GM10266 (cell line): ENCODE measurements around the gene NOX4.

Source experiments
- DNase-seq: peaks from one replicate; pipeline ENCODE4 v3.0.0; 2012; ENCODE audit errors: extremely low spot score
- TF ChIP-seq, protein P1 (sequence below): IDR thresholded peaks from 2 replicates; pipeline ENCODE4 v1.5.1; 2012; ENCODE audit warnings: mild to moderate bottlenecking, low read depth; ENCODE audit not compliant: control insufficient read depth, insufficient read depth; ENCODE audit errors: missing control alignments

The NOX4 gene

DNA sequence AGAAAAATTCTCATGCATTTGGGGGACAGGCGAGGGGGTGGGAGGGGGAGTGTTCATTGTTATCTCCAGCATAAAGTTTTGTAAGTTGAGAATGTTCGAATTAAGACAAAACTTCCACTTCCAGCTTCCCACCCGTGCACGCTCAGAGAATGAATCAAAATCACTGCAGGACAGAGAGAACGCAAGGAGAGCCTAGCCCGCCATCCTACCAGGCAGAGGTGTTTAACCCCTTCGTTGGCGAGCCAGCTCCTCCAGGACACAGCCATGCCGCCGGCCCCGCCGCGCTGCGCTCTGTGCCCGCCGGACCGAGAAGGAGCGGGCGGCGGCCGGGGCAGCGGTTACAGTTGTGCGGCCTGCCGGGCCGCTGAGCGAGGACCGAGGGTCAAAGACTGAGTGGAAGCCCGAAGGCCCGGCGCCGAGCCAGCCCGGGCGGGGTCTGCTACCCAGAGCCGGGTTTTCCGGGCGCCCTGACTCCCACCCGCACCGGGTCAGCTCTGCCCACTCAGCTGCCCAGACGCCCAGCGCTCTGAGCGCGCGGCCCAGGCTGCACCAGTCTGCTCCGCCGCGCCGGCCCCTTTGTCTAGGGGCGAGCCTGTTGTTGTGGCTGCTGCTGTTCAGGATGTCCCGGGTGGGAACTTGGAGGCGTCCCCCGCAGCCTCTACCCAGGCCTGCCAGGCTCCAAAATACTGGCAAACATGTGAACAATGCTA lies at the start of gene NOX4:
TSS of gene NOX4 (minus strand) at position 395 of the 710 bp plus-strand sequence. CDS start at position 266, 129 bp downstream.
- DNase-seq: no peak
- TF ChIP-seq, protein P1, sequence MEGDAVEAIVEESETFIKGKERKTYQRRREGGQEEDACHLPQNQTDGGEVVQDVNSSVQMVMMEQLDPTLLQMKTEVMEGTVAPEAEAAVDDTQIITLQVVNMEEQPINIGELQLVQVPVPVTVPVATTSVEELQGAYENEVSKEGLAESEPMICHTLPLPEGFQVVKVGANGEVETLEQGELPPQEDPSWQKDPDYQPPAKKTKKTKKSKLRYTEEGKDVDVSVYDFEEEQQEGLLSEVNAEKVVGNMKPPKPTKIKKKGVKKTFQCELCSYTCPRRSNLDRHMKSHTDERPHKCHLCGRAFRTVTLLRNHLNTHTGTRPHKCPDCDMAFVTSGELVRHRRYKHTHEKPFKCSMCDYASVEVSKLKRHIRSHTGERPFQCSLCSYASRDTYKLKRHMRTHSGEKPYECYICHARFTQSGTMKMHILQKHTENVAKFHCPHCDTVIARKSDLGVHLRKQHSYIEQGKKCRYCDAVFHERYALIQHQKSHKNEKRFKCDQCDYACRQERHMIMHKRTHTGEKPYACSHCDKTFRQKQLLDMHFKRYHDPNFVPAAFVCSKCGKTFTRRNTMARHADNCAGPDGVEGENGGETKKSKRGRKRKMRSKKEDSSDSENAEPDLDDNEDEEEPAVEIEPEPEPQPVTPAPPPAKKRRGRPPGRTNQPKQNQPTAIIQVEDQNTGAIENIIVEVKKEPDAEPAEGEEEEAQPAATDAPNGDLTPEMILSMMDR: no peak

DNA sequence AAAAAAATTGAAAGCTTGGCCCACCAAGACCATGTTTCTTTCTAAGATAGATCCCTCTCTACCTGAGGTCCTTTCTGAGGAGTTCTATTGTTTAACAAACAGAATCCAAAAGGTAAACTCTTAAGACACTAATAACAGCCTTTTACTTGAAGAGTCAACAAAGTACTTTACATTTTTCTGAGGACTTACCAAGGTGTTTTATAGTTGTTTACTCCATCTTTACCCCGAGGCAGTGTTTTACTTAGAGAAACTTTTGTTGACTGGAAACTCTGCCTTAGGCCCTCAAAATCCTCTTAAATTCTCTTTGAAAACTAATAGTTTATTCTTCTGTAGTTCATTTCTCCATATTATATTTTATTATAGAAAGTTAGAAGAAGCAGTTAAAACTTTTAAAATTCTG lies 49.7 kb upstream of the NOX4 start:
- no peak for DNase-seq
- TF ChIP-seq, protein P1: no peak

DNA sequence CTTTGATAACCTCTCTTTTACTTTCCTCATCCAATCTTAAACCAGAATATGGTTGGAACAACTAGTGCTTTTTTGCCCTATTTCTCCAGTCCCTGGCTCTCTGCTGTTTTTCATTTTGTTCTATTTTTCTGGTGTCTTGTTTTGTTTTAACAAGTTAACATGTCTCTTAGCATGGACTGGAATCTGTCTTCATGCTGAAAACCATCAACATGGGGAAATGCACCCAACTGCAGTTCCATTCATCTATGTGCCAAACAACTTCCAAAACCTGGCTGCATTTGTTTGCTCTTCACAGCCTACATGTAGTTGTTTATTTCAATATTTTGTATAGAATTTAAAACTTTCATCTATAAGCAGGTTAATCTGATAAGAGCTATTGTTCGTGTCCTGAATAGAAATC lies 46.8 kb upstream of the NOX4 start:
- DNase-seq: no peak
- TF ChIP-seq, protein P1: no peak

DNA sequence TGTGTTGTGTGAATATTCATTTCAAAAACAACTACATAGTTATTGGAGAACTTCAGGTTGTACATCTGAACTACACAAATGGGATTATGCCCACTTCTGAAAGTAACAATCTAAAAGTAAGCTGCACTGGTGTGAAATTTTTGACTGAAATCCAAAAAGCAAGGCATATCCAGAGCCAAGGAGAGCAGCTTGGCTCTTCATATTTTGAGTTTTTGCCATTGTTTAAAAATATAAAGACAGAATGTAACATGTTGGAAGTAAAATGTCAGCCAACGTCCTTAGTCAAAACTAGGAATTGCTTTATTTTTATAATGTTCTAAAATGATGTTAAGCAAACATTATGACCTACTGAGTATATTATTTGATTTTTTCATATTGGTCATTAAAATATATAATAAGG lies 45.8 kb upstream of the NOX4 start:
- no peak for DNase-seq
- TF ChIP-seq, protein P1: no peak

DNA sequence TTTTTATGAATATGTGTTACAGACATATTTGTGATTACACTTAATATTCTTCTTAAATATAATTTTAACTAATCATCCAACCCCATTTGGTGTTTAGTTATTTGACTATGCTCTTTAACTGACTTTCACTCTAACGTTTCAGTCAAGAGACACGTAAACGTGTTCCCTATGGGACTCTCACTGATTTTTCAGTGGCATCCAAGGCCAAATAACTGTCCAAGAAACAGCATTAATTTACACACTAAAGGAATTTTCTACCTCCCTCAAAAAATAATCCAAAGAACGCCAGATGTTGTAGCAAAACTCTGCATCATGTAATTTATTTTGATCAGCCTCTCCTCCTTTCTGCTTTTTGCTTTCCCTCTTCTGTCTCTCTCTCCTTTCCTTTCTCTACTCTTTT lies 44.0 kb upstream of the NOX4 start:
- DNase-seq: no peak
- TF ChIP-seq, protein P1: no peak

DNA sequence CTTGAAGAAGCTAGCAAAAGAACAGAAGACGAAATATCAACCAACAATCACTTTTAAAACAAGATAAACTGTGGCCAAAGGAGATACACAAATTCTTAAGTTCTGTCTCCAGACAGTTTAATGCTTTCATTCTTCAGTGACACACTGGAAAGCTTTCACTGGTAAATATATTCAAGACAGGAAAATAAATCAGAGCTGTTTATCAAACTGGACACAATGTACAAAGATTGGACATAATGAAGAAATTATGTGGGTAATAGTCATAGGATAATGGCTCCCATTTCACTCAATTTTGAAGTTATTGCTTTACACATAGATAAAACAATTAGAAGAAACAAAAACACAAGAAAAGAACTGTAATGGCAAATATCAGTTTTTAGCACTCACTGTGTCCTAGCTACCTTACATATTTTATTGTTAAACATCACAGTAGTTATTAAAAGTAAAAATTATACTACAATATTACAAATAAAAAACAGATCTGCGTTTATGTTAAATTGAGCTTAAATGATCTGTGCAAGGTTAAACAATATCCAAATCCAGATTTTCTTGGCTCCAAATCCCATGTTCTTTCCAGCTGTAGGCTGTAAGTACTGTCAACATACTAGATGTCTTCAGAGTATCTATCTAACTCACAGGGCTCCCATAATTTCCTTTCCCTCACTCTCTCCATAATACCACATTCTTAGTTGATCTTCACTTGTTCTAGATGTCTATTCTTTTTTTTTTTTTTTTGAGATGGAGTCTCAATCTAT lies 38.6 kb upstream of the NOX4 start:
- no peak for DNase-seq
- TF ChIP-seq, protein P1: no peak

DNA sequence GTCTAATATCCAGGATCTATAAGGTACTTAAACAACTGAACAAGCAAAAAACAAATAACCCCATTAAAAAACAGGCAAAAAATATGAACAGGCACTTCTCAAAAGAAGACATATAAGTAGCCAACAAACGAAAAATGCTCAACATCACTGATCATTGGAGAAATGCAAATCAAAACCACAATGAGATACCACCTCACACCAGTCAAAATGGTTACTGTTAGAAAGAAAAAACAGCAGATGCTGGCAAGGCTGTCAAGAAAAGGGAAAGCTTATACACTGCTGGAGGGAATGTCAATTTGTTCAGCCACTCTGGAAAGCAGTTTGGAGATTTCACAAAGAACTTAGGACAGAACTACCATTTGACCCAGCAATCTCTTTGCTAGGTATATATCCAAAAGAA lies 30.6 kb upstream of the NOX4 start:
- TF ChIP-seq, protein P1: no peak
- DNase-seq: no peak
